Skeletal muscle satellite cell (primary cell): Measurements from ENCODE around the gene RABGAP1L.
"Not testable (repeated sequence)": the region's sequence is repeated elsewhere in the genome, so short reads cannot be mapped to it uniquely, and the experiment has no call there.

Experiments
- H3K27me3 ChIP-seq: 2 replicates; pipeline ENCODE4 v1.7.0; 2013; ENCODE audit warnings: low read length; ENCODE audit not compliant: control insufficient read depth, insufficient read depth
- H3K36me3 ChIP-seq: 2 replicates; pipeline ENCODE4 v1.7.0; 2013; ENCODE audit warnings: mild to moderate bottlenecking, control low read depth, low read length; ENCODE audit not compliant: insufficient read depth
- H3K4me1 ChIP-seq: 2 replicates; pipeline ENCODE4 v1.7.0; 2013; ENCODE audit warnings: low read length; ENCODE audit not compliant: control insufficient read depth, insufficient read depth
- H3K4me2 ChIP-seq: 2 replicates; pipeline ENCODE4 v1.7.0; 2013; ENCODE audit warnings: mild to moderate bottlenecking, low read length
- H3K4me3 ChIP-seq: 2 replicates; pipeline ENCODE4 v1.7.0; 2013; ENCODE audit warnings: low read length
- H3K9ac ChIP-seq: 2 replicates; pipeline ENCODE4 v1.7.0; 2013; ENCODE audit warnings: mild to moderate bottlenecking, low read depth, low read length, moderate library complexity
- H3K9me3 ChIP-seq: replicated peaks from 2 replicates; pipeline ENCODE4 v1.7.0; 2013; ENCODE audit warnings: mild to moderate bottlenecking, control low read depth, low read length

RABGAP1L gene

DNA sequence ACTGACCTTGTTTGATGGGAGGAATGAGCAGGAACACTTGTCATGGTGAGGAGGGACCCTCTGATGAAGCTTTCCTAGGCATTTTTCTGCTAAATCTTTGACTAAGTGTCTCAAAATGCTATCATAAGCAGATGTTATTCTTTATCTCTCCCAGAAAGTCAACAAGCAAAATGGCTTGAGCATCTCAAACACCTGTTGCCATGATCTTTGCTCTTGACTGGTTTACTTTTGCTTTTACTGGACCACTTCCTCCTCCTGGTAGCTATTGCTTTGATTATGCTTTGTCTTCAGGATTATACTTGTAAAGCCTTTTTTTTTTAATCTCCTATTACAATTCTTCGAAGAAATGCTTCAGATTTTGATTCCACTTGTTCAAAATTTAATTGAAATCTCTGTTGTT is 445.9 kb downstream of the RABGAP1L start:
- H3K27me3 ChIP-seq = no peaks in the 10 kb centered on the region
- H3K36me3 ChIP-seq = no peaks in the 10 kb centered on the region
- H3K9ac ChIP-seq = no peak overlapping the region
- H3K4me1 ChIP-seq = no peaks in the 10 kb centered on the region
- no peak overlapping the region for H3K4me2 ChIP-seq
- no peak overlapping the region for H3K4me3 ChIP-seq
- no peaks in the 10 kb centered on the region for H3K9me3 ChIP-seq

DNA sequence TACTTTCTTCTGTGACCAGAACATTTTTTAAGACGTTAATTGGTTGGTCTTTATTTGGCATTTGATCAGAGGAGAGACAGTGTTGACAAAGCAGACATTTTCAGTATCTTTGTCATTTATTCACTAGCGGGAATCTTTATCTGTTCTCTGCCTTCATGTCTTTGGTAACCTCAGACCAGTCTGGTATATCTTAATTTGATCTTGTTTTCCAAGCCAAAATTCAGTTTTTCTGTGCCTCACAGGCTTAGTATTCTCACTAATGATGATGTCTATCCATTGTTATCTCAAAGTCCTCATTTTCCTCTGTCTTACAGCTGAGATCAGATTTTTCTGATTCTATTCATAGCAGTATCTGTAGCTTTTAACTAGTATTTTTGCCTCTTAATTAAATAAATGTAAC is 447.2 kb downstream of the RABGAP1L start:
- Histone ChIP-seq H3K9ac (no peak overlapping the region), H3K9me3 (no peaks in the 10 kb centered on the region), H3K4me3 (no peak overlapping the region), H3K4me2 (no peak overlapping the region), H3K27me3 (no peaks in the 10 kb centered on the region), H3K4me1 (no peaks in the 10 kb centered on the region), H3K36me3 (no peaks in the 10 kb centered on the region)

- not testable (repeated sequence) for H3K4me2 ChIP-seq, H3K27me3 ChIP-seq, H3K4me3 ChIP-seq, H3K9ac ChIP-seq, H3K4me1 ChIP-seq, H3K9me3 ChIP-seq, H3K36me3 ChIP-seq
These were observed 458.6 kb downstream of the RABGAP1L start for GRCh38 chr1:174617905-174618304.

DNA sequence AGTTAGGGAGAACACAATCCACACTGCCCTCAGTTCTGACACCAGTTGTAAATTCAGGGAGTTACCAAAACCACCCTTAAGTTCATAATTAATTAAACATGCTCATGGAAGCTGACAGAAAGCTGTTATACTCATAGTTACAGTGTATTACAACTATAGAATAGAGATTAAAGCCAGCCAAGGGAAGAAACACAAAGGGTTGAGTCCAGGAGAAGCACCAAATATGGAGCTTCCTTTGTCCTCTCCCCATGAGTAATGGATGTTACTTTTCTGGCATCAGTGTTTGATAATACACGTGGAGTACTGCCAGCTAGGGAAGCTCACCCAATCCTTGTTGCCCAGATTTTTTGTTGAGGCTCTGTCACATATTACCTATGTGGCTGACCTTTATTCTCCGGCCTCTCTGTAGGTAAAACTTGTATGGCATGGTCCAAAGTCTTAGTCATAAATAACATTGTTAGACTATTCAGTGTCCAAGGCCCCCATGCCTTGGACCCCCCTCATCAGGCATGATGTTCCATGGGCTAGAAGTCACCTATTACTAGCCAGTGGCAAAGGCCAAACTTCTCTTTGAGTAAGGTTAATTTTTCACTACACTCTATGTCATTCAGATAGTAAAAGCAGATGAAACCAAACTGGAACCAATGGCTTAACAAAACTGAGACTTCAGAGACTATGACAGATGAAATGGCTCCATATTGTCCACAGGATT is 464.2 kb downstream of the RABGAP1L start:
- H3K4me3 ChIP-seq = no peak overlapping the region
- no peaks in the 10 kb centered on the region for H3K27me3 ChIP-seq
- no peak overlapping the region for H3K4me2 ChIP-seq
- no peaks in the 10 kb centered on the region for H3K9me3 ChIP-seq
- no peaks in the 10 kb centered on the region for H3K36me3 ChIP-seq
- H3K4me1 ChIP-seq = no peaks in the 10 kb centered on the region
- H3K9ac ChIP-seq = no peak overlapping the region

DNA sequence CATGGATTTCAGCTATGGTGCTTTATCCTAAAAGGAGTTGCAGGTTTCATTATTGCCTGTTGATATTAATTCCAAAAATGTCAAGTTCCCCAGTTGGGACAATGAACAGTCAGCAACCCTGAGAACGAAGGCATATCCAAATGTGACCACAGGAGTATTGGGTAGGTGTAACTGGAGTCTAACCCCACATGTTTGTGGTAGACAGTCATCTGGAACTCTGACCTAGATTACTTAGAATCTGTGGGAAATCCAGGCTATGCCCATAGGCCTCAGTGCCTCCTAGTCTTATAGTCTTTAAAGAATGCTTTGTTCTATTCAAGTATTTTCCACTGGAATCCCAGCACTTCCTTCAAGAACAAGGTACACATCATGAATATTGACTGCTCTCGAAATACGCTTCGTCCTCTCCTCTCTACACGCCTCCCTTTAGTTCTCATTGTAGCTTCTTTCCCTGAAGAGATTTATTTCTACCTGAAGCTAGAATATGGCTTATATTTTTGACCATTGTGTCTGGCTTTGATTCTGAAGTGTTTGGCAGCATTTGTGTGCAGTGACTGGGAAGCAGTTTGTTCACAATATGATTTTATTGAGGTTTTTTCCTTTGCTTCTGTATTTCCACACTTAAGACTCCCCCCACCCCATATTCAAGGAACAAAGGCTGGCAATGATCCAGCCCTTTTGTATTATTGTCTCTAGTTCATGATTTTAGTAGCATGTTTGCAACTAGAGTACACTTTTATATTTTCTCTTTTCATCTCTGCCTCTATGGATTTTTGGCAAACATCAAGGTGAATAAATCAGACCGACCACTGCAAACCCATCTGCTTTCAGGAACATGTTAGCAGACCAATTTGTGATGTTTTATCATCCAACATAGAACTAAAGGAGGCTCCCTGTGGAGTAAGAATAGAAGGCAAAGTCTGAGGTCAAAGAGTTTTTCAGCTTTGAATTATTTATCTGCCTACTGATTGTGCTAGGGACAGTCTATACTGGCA is 467.0 kb downstream of the RABGAP1L start:
- Histone ChIP-seq H3K36me3 (no peaks in the 10 kb centered on the region), H3K9me3 (no peaks in the 10 kb centered on the region), H3K9ac (no peak overlapping the region), H3K4me3 (no peak overlapping the region), H3K4me1 (no peaks in the 10 kb centered on the region), H3K27me3 (no peaks in the 10 kb centered on the region), H3K4me2 (no peak overlapping the region)

- H3K9ac ChIP-seq = no peak overlapping the region
- no peaks in the 10 kb centered on the region for H3K4me1 ChIP-seq
- no peaks in the 10 kb centered on the region for H3K27me3 ChIP-seq
- no peak overlapping the region for H3K4me3 ChIP-seq
- no peak overlapping the region for H3K4me2 ChIP-seq
- no peaks in the 10 kb centered on the region for H3K9me3 ChIP-seq
- H3K36me3 ChIP-seq = no peaks in the 10 kb centered on the region
These were observed 478.2 kb downstream of the RABGAP1L start for GRCh38 chr1:174637487-174637886.

GRCh38 chr1:174639461-174639860 is 480.1 kb downstream of the RABGAP1L start:
- no peak overlapping the region for H3K9ac ChIP-seq
- H3K27me3 ChIP-seq = no peaks in the 10 kb centered on the region
- H3K4me3 ChIP-seq = no peak overlapping the region
- no peak overlapping the region for H3K4me2 ChIP-seq
- no peaks in the 10 kb centered on the region for H3K36me3 ChIP-seq
- H3K4me1 ChIP-seq = no peaks in the 10 kb centered on the region
- no peaks in the 10 kb centered on the region for H3K9me3 ChIP-seq

GRCh38 chr1:174640783-174641182 is 481.5 kb downstream of the RABGAP1L start:
- Histone ChIP-seq H3K4me2 (no peak overlapping the region), H3K4me3 (no peak overlapping the region), H3K36me3 (no peaks in the 10 kb centered on the region), H3K27me3 (no peaks in the 10 kb centered on the region), H3K9me3 (no peaks in the 10 kb centered on the region), H3K9ac (no peak overlapping the region), H3K4me1 (no peaks in the 10 kb centered on the region)

GRCh38 chr1:174642393-174642792 is 483.1 kb downstream of the RABGAP1L start:
- H3K4me1 ChIP-seq = no peaks in the 10 kb centered on the region
- no peaks in the 10 kb centered on the region for H3K27me3 ChIP-seq
- H3K9ac ChIP-seq = no peak overlapping the region
- no peaks in the 10 kb centered on the region for H3K9me3 ChIP-seq
- no peak overlapping the region for H3K4me2 ChIP-seq
- H3K36me3 ChIP-seq = no peaks in the 10 kb centered on the region
- H3K4me3 ChIP-seq = no peak overlapping the region

- Histone ChIP-seq H3K36me3 (no peaks in the 10 kb centered on the region), H3K9ac (no peak overlapping the region), H3K27me3 (no peaks in the 10 kb centered on the region), H3K9me3 (no peaks in the 10 kb centered on the region), H3K4me2 (no peak overlapping the region), H3K4me1 (no peaks in the 10 kb centered on the region), H3K4me3 (no peak overlapping the region)
These were observed 483.9 kb downstream of the RABGAP1L start for GRCh38 chr1:174643206-174643605.

DNA sequence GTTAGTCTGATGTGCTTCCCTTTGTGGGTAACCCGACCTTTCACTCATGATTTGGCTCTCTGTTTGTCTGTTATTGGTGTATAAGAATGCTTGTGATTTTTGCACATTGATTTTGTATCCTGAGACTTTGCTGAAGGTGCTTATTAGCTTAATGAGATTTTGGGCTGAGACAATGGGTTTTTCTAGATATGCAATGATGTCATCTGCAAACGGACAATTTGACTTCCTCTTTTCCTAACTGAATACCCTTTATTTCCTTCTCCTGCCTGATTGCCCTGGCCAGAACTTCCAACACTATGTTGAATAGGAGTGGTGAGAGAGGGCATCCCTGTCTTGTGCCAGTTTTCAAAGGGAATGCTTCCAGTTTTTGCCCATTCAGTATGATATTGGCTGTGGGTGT is 490.3 kb downstream of the RABGAP1L start:
- not testable (repeated sequence) for H3K9ac ChIP-seq, H3K4me1 ChIP-seq, H3K4me2 ChIP-seq, H3K27me3 ChIP-seq, H3K4me3 ChIP-seq, H3K9me3 ChIP-seq, H3K36me3 ChIP-seq
